Ishikawa (cell line): ENCODE results near the gene LEFTY2.

Experiments
- CEBPB ChIP-seq: IDR thresholded peaks from 2 replicates; pipeline ENCODE4 v1.6.1; 2012
- CREB1 ChIP-seq: IDR thresholded peaks from 2 replicates; pipeline ENCODE4 v1.6.1; 2012; ENCODE audit warnings: low read depth
- EGR1 ChIP-seq: IDR thresholded peaks from 2 replicates; pipeline ENCODE4 v1.6.1; 2012
- EP300 ChIP-seq: IDR thresholded peaks from 2 replicates; pipeline ENCODE4 v1.6.1; 2012; ENCODE audit warnings: borderline replicate concordance
- FOXM1 ChIP-seq: IDR thresholded peaks from 2 replicates; pipeline ENCODE4 v1.6.1; 2012; ENCODE audit warnings: low read depth, borderline replicate concordance
- NFIC ChIP-seq: IDR thresholded peaks from 2 replicates; pipeline ENCODE4 v1.6.1; 2012
- RAD21 ChIP-seq: IDR thresholded peaks from 2 replicates; pipeline ENCODE4 v1.6.1; 2012; ENCODE audit warnings: low read depth
- TAF1 ChIP-seq: IDR thresholded peaks from 2 replicates; pipeline ENCODE4 v1.6.1; 2012; ENCODE audit warnings: low read depth, mild to moderate bottlenecking
- TCF12 ChIP-seq: IDR thresholded peaks from 2 replicates; pipeline ENCODE4 v1.6.1; 2012; ENCODE audit warnings: low read depth
- TEAD4 ChIP-seq: IDR thresholded peaks from 2 replicates; pipeline ENCODE4 v1.6.1; 2012
- YY1 ChIP-seq: IDR thresholded peaks from 2 replicates; pipeline ENCODE4 v1.6.1; 2012; ENCODE audit warnings: low read depth
- ZBTB7A ChIP-seq: IDR thresholded peaks from 2 replicates; pipeline ENCODE4 v1.6.1; 2012; ENCODE audit warnings: low read depth
- TF ChIP-seq, protein P1 (sequence below): IDR thresholded peaks from 2 replicates; pipeline ENCODE4 v1.6.1; 2012
- TF ChIP-seq, protein P2 (sequence below): IDR thresholded peaks from 2 replicates; pipeline ENCODE4 v1.6.1; 2012; ENCODE audit warnings: low read depth, mild to moderate bottlenecking
- TF ChIP-seq, protein P3 (sequence below): IDR thresholded peaks from 2 replicates; pipeline ENCODE4 v1.6.1; 2012

Gene LEFTY2

DNA sequence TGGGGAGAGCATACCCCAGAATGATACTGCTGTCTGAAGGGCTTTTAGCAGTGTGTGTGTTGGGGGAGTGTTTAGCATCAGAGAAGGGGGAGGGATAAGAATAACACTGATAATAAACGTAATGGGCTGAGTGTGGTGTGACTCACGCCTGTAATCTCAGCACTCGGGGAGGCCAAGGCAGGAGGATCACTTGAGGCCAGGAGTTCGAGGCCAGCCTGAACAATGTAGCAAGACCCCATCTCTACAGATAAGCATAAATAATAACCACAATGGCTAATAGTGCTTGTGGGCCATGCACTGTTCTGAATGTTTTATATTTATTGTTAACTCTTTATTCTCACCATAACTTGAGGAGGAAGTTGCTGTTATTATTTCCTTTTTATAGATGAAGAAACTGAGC, 2.6 kb upstream of the LEFTY2 start:
- TF ChIP-seq, protein P1, sequence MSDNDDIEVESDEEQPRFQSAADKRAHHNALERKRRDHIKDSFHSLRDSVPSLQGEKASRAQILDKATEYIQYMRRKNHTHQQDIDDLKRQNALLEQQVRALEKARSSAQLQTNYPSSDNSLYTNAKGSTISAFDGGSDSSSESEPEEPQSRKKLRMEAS, result no peak
- no peak for TF ChIP-seq CREB1
- TF ChIP-seq TEAD4, result no peak
- TF ChIP-seq TAF1, result no peak
- TF ChIP-seq, protein P2, sequence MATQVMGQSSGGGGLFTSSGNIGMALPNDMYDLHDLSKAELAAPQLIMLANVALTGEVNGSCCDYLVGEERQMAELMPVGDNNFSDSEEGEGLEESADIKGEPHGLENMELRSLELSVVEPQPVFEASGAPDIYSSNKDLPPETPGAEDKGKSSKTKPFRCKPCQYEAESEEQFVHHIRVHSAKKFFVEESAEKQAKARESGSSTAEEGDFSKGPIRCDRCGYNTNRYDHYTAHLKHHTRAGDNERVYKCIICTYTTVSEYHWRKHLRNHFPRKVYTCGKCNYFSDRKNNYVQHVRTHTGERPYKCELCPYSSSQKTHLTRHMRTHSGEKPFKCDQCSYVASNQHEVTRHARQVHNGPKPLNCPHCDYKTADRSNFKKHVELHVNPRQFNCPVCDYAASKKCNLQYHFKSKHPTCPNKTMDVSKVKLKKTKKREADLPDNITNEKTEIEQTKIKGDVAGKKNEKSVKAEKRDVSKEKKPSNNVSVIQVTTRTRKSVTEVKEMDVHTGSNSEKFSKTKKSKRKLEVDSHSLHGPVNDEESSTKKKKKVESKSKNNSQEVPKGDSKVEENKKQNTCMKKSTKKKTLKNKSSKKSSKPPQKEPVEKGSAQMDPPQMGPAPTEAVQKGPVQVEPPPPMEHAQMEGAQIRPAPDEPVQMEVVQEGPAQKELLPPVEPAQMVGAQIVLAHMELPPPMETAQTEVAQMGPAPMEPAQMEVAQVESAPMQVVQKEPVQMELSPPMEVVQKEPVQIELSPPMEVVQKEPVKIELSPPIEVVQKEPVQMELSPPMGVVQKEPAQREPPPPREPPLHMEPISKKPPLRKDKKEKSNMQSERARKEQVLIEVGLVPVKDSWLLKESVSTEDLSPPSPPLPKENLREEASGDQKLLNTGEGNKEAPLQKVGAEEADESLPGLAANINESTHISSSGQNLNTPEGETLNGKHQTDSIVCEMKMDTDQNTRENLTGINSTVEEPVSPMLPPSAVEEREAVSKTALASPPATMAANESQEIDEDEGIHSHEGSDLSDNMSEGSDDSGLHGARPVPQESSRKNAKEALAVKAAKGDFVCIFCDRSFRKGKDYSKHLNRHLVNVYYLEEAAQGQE, result no peak
- TF ChIP-seq EP300, result no peak
- no peak for TF ChIP-seq FOXM1
- TF ChIP-seq ZBTB7A, result no peak
- TF ChIP-seq TCF12, result no peak
- no peak for TF ChIP-seq EGR1
- TF ChIP-seq, protein P3, sequence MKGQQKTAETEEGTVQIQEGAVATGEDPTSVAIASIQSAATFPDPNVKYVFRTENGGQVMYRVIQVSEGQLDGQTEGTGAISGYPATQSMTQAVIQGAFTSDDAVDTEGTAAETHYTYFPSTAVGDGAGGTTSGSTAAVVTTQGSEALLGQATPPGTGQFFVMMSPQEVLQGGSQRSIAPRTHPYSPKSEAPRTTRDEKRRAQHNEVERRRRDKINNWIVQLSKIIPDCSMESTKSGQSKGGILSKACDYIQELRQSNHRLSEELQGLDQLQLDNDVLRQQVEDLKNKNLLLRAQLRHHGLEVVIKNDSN, result no peak
- TF ChIP-seq NFIC, result no peak
- TF ChIP-seq RAD21, result no peak
- TF ChIP-seq CEBPB, result no peak
- no peak for TF ChIP-seq YY1

DNA sequence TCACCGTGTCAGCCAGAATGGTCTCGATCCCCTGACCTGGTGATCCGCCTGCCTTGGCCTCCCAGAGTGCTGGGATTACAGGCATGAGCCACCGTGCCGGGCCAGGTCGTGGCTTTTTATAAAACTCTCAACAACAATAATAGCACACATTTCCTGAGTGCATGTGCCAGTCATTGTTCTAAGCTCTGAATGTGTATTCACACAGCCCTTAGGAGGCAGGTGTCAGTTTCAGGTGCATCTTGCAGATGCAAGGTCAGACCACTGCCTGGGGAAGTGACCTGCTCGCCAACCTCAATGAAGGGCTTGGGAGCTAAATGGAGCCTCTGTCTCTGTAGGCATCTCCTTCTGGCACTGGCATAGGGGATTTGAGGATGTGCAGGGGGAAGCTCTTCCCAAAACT, 1.6 kb upstream of the LEFTY2 start:
- TF ChIP-seq TCF12 (no peak), TEAD4 (no peak; the same call in 1 of the 2 replicates), ZBTB7A (no peak), EGR1 (no peak), YY1 (no peak), CREB1 (no peak), RAD21 (no peak), NFIC (no peak), CEBPB (no peak), EP300 (no peak), TAF1 (no peak), FOXM1 (no peak)
- TF ChIP-seq, protein P3, result no peak
- TF ChIP-seq, protein P2, result no peak
- TF ChIP-seq, protein P1, result no peak

DNA sequence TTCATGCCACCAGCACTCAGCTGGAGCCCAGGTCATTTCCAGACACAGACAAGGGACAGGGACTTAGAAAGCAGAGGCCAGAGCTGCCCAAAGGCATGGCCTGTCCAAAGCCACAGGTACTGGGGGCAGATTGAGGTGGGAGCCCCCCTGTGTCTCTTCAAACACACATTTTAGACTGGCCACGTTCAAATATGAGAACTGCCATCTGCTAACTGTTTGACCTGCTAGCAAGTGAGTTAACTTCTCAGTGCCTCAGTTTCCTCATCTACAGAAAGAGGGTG, 862 bp upstream of the LEFTY2 start:
- TF ChIP-seq ZBTB7A, result no peak
- TF ChIP-seq YY1, result no peak
- TF ChIP-seq EP300, result no peak
- TF ChIP-seq NFIC, result no peak
- TF ChIP-seq CEBPB, result no peak
- TF ChIP-seq, protein P2, result no peak
- TF ChIP-seq, protein P3, result no peak
- no peak for TF ChIP-seq EGR1
- no peak for TF ChIP-seq TAF1
- no peak for TF ChIP-seq TCF12

DNA sequence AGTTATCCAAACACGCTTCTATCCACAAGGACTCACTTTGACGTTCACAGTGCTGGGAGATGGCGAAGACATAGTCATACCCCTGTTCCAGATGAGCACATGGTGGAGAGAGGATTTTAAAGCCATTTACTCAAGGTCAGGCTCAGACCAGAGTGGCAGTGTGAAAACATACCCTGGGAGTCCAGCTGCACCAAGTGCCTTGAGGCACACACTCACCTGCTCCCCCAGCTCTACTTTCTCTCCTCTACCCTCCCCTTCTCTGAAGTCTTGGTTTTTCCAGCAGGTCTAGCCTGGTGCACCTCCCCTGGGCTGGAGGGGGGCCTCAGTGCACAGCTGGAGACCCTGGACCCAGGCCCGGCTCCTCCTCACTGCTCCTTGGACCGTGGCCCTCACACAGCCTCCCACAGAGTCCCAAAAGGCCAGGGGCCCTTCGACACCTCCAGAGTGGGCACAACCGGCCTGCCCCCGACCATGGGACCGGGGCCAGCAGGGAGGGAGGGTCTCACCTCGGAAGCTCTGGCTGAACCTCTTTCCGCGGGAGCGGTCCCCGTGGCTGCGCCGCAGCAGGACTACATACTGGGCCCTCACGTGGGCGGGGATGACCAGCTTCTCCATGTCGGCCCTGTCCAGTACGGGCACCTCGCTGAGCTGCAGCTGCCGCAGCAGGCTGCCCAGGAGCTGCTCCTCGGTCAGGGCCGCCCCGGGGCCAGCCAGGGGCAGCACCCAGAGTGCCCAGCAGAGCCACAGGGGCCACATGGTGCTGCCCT, 452 bp downstream of the LEFTY2 start:
- TF ChIP-seq EGR1, result peak; percentile 62; the same call in 1 of the 2 replicates
- no peak for TF ChIP-seq CREB1
- no peak for TF ChIP-seq RAD21
- no peak for TF ChIP-seq TCF12
- peak; percentile 70 for TF ChIP-seq ZBTB7A
- no peak for TF ChIP-seq FOXM1
- TF ChIP-seq TEAD4, result no peak
- TF ChIP-seq, protein P2, result no peak
- no peak for TF ChIP-seq EP300
- TF ChIP-seq, protein P3, result peak; percentile 74
- TF ChIP-seq NFIC, result peak; percentile 59
- TF ChIP-seq TAF1, result peak; percentile 27; the same call in 1 of the 2 replicates
- TF ChIP-seq YY1, result no peak
- TF ChIP-seq, protein P1, result no peak
- TF ChIP-seq CEBPB, result no peak
